Activated T-helper 1 cell treated with anti-CD3 and anti-CD28 coated beads, Interleukin-2, amount 50 U/mL, for 16 hours (primary cell): ENCODE data around the gene CCDC117.
A peak's percentile ranks its signal among the peaks of the same experiment; 100 is the strongest.
"Not testable (repeated sequence)": the region's sequence is repeated elsewhere in the genome, so short reads cannot be mapped to it uniquely, and the experiment has no call there.

Experiments used
- DNase-seq, 2 donors: peaks; one replicate each; pipeline ENCODE4 v3.0.0-alpha.2; 2020; ENCODE audit warnings: low read depth in 1 of 2, low spot score in 1 of 2

CCDC117 gene

DNA sequence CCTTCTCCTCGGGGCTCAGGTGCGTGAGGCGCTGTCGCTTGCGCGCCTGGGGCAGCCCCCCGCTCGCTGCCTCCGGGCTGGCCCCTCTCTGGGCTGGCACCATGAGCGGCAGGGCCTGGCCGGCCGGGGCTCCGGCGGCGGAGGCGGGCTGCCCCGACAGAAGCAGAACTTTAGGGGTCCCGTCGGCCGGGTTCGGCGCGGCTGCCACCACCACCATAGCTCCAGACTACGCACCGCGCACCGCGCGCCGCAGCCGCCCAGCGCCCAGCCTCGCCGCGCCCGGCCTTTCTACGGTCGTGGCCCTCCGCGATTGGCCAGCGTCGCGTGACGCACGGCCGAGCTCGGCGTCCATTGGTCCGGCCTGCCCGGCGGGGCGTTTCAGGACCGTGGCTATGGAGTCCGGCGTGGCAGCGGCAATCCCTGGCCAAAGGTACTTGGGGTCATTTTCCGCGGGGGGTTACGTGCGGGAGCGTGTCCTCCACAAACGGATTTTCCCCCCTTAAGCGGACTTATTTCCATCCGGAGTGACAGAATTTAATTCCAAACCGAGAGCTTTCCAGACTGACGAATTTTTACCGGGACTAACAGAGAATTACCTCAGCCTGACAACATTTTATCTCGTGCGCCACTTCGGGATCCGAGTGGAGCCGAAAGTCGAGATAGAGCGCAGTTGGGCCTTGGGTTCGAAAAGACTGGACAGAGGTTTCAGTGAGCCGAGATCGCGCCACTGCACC lies 28.0 kb downstream of the CCDC117 start, which contains the start of gene XBP1:
TSS of gene XBP1 (minus strand) at position 262 of the 734 bp plus-strand sequence.
- DNase-seq, result peak; percentile 77 to 86

DNA sequence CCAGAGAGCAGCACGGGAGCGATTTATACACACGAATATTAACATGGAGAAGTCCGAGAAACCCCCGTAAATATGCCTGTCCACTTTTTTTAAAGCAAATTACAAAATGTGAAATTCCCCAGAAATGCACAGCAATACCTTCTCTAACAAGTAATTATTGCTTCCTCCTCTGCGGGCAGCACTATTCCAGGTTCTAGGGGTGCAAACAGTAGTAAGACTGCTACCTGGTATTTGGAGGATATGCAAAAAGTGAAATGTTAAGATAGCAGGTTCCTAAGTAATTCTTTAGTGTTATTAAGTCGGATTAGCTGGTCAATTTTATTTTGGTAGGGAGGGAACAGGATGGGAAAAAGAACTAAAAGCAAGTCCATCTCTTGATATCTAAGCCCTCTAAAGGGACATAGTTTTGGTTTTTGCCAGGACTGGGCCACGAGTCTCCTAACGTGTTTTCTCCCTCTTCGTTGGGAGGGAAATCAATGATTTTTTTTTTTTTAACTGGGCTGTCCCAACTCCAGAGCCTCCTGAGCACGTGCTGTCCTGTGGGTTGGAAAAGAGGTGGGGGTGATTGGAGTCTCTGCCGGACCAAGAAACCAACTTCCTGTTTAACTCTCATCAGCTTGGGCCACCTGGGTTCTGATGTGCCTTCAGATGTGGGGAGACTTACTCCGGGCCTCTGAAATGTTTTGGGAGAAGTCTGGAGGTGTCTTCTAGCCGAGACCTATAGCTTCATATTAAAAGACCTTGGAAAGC lies 29.5 kb downstream of the CCDC117 start:
- DNase-seq, result no peak

DNA sequence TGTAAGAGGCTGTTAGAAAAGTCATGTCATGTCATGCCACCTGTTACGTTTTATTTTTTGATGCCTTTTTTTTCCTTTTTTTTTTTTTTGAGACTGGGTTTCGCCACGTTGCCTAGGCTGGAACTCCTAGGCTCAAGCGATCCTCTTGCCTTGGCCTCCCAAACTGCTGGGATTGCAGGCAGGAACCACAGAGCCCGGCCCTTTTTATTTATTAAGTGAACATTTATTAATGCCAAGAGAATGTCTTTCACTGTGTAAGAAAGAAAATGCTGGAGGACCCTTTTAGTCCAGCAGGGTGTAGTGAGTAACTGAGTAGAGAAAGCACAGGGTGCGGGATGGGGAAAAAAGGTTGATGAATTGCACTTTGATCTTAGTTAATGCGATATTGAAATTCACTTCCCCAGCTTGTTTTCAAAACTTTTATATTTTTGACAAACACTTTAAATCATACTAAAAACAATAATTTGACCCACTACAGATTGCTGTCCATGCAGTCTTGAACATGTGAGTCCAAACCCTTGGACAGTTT lies 30.2 kb downstream of the CCDC117 start:
- no peak for DNase-seq

DNA sequence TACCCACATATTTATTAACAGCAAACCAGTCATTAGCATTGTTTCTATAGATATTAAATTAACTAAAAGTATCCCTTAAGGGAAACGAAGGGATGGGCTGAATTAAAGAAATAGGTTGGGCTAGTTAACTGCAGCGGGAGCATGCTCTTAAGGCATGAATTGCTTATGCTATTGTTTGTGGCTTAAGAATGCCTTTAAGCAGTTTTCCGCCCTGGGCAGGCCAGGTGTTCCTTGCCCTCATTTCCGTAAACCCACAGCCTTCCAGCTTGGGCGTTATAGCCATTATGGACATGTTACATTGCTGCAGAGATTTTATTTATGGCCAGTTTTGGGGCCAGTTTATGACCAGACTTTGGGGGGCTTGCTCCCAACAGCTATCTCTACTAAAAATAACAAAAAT lies 32.9 kb downstream of the CCDC117 start:
- not testable (repeated sequence) for DNase-seq

DNA sequence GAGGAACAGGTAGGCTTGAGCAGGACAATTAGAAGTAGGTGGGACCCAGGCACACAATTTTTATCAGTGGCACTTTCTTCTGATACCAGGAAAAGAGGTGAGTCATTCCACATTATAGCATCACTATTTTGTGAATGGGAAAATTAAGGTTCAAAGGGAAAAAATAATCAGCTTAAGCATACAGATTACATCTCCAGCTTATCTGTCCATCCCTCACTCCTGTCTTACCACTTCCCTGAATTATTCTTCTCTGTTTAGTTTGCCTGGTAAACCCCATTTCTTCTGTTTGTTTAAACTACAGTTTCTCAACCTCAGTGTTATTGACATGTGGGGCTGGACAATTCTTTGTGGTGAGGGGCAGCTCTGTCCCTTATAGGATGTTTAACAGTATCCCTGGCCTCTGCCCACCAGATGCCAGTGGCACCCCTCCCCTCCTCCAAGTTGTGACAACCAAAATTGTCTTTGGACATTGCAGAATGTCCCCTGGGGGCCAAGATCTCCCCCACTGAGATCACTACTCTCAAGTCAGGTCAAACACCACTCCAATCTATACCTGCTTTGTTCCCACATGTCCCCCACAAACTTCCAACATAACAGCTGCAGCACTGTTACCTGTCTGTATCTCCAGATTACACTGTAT lies 36.3 kb downstream of the CCDC117 start:
- DNase-seq, result no peak

DNA sequence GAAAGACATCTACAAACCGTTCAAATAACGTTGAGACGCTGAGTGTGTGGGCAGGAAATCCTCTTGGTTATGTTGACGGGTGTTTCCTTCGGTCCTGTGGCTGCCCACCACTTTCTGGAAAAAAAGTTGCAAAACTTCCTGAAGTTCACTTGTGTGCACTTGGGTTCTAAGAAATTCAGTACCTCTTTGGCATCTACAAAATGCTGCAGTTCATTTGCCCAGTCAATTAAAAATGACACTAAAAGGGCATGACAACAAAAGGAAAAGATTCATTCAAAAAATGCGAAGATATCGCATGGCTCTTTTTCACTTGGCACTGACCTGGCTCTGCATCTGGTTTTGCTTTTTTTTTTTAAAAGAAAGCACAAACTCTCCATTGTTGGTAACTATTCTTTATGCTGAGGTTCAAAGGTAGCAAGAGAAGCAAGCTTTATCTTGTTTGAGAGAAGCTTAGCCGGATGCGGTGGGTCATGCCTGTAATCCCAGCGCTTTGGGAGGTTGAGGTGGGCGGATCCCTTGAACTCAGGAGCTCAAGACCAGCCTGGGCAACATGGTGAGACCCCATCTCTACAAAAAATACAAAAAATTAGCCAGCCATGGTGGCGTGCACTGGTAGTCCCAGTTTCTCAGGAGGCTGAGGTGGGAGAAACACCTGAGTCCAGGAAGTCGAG lies 38.5 kb downstream of the CCDC117 start:
- DNase-seq, result no peak

DNA sequence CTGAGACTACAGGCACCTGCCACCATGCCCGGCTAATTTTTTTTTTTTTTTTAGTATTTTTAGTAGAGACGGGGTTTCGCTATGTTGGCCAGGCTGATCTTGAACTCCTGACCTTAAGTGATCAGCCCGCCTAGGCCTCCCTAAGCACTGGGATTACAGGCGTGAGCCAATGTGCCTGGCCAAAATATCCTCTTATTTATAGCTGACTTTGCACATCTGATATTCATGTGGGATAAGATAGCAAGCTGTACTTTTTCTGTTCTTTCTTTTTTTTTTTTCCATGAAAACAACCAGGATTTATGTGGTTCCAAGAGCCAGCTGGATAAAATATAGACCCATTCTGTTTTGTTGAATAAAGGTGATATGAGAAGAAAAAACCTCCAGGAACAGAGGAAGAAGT lies 40.0 kb downstream of the CCDC117 start:
- no peak for DNase-seq

DNA sequence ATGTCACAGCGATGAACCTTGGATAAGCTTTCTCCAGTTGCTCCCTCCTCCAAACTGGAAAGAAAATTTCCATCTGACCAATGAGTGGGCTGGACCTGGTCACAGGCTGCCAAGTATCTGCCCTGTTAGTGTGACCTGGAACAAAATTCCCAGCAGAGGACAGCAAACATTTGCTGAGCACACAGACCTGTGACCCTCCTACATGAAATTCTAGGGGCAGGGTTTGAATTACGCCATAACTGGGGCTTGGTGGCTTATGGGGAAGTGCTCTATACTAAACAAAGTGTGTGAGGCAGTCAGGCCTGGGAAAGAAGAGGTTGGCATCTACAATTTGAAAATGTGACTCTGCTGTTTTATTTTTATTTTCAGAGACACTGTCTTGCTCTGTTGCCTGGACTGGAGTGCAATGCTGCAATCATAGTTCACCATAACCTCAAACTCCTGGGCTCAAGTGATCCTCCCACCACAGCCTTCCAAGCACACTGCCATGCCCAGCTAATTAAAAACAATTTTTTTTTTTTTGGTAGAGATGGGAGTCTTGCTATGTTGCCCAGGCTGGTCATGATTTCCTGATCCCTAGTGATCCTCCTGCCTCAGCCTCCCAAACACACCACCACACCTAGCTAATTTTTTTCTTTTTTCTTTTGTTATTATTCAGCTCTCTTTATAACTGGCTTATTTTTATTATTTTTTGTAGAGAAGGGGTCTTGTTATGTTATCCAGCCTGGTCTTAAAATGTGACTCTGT lies 41.5 kb downstream of the CCDC117 start:
- DNase-seq, result no peak

DNA sequence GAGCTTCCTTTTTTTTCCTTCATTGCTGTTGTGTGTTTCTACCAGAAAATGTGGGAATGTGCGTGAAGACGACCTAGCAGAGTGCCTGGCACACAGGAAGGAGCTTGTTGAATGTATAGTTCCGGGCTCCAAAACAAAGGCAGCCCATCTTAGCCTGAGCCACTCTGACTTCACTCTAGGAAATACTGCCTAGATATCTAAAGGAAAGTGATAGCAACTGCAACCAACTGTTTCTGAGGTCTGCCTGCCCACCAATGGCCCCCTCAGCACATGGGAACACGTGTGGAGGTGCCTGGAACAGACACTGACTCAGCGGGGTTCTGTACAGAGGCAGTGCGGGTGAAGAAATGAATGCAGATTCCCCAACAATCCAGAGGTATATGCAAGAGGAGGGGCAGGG lies 42.6 kb downstream of the CCDC117 start:
- no peak for DNase-seq

DNA sequence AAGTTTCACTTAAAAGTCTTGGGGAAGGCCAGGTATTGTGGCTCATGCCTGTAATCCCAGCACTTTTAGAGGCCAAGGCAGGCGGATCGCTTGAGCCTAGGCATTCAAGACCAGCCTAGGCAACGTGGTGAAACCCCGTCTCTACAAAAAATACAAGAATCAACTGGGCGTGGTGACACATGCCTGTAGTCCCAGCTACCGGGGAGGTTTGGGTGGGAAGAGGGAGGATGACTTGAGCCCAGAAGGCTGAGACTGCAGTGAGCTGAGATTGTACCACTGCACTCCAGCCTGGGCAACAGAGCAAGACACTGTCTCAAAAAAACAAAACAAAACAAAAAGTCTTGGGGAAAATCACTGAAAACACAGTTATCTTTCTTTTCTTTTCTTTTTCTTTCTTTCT lies 43.2 kb downstream of the CCDC117 start:
- no peak for DNase-seq

DNA sequence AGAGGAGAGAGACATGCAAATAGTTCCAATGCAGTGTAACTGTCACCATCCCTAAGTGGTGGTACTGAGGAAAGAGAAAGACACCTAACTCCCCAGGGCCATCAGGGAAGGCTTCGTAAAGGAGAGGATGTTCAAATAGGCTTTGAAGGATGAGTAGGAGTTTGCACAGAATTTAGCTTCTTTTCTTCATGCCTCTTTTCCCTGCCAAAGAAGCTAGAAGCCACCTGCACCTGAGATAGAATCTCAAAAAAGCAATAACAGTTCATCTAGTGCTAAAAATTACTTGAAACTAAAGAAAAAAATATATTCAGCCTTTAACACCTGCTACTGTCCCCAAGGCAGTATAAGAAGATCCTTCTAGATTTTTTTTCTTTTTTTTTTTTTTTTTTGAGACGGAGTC lies 44.6 kb downstream of the CCDC117 start:
- DNase-seq, result no peak

DNA sequence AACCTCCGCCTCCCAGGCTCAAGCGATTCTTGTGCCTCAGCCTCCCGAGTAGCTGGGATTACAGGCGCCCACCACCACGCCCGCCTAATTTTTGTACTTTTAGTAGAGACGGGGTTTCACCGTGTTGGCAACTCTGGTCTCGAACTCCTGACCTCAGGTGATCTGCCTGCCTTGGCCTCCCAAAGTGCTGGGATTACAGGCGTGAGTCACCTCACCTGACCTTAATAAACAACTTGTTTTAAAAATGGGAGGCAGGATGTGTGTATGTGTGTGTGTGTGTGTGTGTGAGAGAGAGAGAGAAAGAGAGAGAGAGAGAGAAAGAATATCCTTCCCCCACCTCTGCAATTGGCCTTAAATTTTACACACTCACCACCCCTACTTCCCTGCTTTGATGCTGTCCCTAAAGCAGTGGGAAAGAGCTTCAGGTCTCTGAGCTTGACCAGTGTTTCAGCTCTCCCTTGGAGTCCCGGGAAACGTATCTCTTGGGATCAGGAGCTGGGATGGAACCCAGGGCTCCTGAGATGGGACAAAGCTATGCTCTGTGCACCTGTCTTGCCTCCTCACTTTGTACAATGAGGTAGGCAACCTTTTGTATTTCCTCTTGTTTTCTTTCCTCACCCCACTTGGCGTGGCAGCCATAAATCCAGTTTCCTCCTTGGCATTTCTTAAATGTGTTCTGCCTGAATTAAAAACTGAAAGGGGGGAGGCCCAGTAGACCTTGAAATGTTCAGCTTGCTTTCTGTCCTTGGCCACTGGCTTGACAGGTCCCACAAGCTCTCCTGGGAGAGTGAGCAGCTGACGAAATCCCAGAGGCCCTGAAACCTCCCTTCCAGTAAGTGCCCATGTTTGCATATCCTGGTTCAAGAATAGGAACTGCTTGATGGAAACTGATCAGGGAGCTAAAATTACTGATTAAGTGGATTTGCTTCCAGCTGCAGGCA lies 45.7 kb downstream of the CCDC117 start:
- no peak for DNase-seq

DNA sequence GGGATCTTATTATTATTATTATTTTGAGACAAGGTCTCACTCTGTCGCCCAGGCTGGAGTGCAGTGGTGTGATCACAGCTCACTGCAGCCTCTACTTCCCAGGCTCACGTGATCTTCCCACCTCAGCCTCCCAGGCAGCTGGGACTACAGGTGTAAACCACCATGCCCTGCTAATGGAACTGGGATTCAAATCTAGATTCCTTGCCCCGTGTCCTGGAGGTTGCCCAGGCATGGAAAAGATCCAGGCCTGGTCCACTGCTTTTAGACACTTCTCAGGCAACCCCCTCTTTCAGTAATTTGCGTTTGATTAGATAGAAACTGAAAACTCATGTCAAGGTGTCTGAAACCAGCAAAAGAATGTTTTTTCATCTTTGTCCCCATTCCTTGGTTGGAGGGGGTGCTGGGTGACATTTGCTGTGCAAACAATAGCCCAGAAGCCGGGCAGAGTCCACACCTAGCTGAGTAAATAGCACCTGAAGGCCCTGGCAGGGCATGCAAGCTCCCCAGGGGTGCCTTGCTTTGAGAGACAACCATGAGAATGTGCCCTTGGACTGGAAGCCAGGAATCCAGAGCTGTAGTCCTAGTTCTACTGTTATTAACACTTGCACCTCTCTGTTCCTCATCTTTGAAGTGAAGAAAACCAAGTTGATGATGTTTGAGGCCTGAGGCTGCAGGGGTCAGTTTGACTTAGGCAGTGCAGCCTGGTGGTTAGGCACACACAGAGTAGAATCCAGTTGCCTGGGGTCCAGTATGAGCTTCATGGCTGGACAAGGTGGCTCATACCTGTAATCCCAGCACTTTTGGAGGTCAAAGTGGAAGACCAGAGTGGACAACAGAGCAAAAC lies 47.0 kb downstream of the CCDC117 start:
- DNase-seq, result no peak

DNA sequence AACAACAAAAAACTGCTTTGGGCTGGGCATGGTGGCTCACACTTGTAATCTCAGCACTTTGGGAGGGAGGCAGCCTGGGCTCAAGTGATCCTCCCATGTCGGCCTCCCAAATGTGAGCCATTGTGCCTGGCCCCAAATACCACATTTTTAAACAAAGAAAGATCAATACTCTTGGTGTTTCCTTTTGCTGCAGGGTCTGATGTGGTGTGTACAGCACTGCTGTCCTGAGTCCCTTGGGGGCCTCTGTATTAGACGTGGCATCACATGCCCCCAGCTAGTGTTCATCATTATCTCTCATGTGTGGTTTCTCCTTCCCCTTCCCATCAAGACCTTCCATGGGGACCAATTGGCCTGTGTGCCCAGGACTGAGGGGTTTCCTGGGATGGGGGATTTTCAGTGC lies 48.4 kb downstream of the CCDC117 start:
- no peak for DNase-seq

DNA sequence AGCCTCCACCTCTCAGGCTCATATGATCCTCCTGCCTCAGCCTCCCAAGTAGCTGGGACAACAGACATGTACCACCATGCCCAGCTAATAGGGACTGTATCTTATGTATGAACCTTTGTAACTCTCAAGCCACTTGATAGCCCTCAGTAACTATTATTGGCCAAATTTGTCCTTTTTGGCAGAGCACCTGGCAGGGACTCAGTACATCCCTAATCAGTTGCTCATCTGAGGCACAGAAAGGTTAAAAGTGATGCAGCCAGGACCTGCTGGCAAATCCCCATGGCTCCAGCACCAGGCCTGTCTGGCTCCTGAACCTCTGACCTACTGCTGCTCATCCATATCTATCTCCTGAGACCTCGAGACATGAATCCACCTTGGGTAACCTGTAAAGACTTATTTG lies 49.0 kb downstream of the CCDC117 start:
- DNase-seq, result no peak

DNA sequence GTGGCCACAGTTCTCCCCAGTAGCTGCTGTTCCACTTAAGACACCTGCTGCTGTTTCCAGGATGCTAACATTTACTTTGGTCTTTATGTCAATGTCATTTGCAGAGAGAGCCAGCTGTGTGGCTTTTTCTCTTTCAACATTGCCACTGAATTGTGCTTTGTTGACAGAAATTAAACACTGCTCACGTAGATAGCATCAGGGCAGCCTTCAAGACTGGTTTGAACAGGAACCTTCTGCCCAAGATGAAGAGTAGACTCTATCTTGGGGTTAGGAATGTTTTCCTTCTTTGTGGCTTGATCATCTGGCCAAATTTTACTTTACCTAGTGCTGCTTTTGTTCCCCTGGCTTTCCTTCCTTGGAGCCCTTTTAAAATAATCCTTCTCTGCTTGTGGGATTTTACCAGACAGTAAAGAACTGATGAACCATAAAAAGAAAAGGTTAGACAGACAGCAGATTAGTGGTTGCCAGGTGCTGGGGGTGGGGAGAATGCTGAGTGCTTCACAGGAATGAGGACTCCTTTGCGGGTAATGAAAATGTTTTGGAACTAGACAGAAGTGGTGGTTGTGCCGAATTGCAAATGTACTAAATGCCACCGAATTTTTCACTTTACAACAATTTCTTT lies 50.5 kb downstream of the CCDC117 start:
- no peak for DNase-seq

DNA sequence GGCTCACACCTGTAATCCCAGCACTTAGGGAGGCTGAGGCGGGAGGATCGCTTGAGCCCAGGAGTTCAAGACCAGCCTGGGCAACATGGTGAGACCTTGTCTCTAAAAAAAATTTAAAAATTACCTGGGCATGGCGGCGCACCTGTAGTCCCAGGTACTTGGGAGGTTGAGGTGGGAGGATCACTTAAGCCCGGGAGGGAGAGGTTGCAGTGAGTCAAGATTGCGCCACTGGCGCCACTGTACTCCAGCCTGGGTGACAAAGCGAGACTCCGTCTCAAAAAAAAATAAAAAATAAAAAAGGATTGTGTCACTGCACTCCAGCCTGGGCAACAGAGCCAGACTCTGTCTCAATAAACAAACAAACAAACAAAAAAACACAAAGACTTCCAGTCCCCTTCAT lies 52.0 kb downstream of the CCDC117 start:
- not testable (repeated sequence) for DNase-seq

DNA sequence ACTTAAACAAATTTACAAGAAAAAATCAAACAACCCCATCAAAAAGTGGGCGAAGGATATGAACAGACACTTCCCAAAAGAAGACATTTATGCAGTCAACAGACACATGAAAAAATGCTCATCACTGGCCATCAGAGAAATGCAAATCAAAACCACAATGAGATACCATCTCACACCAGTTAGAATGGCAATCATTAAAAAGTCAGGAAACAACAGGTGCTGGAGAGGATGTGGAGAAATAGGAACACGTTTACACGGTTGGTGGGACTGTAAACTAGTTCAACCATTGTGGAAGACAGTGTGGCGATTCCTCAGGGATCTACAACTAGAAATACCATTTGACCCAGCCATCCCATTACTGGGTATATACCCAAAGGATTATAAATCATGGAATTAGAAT lies 53.9 kb downstream of the CCDC117 start:
- DNase-seq, result not testable (repeated sequence)
